HL-60 (cell line): Measurements from ENCODE around the gene MUC5AC.

Experiments
- CTCF ChIP-seq: IDR thresholded peaks from one replicate; pipeline ENCODE4 v1.5.1; 2011; ENCODE audit warnings: low read length, control low read depth, inconsistent platforms; ENCODE audit not compliant: insufficient read depth
- GABPA ChIP-seq: IDR thresholded peaks from 2 replicates; pipeline ENCODE4 v1.6.1; 2012; ENCODE audit warnings: low read depth
- POLR2AphosphoS5 ChIP-seq: IDR thresholded peaks from 2 replicates; pipeline ENCODE4 v1.6.1; 2012; ENCODE audit warnings: low read depth

- TF ChIP-seq CTCF (no peak), GABPA (no peak), POLR2AphosphoS5 (no peak)
These were observed 460 bp upstream of the MUC5AC start for GRCh38 chr11:1157341-1157644.
